NK-92 (cell line): ENCODE data around the gene PTPRR.

Experiments used
- DNase-seq: peaks from one replicate; lab custom pipeline; 2025; ENCODE audit not compliant: unreplicated experiment; lab: John Stamatoyannopoulos, UW

The PTPRR gene

DNA sequence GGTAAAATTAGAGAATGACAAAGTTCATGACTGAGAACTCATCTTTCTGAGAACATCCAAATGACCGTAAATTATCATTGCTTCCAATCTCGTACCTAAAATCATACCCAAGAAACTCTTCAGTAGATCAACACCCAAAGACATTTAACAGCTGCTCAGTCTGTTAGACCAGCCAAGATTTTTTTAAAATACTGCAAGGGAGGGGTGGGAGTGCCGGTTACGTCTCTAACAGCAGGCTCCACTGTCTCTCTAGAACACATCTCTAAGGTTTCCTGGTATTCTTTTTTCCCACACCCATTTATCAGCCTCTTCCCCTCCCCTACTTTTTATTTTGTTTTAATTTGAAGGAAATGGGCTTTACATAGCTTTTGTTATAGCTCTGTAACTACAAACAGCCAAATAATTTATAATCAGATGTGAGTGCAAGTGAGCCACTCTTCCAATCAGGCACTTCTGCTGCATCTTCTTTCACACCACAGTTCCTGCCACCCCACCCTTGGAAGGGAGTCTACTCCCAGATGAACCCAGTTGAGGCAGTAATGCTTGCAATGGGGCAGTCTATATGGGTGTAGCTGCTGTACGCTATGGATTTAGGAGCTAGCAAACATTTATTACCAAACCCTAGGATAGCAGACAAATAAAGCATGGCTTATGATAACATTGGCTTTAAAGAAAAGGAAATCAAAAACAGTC, 305.2 kb downstream of the PTPRR start:
- no peak for DNase-seq

DNA sequence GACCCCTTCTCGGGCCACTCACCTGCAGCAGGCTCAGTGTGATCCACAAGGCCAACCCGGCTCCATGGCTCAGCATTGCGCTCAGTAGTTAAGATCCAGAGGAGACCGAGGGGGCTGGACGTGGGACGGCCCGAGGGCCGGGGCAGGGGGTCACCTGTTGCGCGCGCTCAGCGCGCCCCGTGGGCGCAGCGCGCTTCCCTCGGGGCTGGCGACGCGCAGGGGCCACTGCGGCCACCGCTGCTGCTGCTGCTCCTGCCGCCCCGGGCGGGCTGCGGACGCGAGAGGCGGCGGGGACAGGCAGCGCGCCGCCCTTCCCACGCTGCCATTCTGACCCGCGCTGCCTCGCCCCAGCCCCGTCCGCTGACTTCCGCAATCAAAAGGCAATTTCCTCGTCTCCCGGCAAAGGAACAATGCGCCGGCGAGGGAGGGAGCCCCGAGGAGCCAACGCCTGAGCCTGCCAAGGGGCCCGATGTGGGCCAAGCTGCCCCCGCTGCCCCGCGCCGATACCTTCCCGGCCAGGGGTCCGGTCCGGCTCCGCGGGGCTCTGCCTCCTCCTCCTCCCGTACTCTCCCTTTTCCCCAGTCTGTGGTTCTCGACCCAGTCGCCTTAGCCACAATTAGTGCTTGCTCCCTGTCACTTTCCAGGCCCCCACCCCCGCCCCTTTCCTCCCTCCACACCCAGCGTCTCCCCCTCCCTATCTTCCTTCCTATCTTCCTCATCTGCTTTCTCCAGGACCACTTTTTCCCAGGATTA, 310.6 kb downstream of the PTPRR start:
- no peak for DNase-seq

DNA sequence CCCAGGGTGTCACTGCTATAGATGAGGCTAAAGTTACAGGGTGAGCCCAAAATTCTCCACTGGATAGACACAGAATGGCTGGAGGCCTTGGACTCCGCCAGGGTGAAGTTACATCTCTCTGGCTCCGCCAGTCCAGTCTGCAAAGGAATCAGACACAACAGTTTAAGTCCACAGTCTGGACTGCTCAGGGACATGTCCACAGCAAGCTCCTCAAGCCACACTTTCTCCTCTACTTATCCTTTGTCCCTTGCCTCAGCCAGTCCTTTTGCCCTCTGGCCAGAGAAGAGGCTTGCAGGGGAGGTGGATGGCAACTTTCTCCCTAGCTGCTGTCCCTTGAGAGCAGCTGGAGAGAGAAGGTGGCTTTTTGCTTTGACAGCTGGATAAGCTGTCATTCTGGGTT, 311.3 kb downstream of the PTPRR start:
- DNase-seq: no peak

DNA sequence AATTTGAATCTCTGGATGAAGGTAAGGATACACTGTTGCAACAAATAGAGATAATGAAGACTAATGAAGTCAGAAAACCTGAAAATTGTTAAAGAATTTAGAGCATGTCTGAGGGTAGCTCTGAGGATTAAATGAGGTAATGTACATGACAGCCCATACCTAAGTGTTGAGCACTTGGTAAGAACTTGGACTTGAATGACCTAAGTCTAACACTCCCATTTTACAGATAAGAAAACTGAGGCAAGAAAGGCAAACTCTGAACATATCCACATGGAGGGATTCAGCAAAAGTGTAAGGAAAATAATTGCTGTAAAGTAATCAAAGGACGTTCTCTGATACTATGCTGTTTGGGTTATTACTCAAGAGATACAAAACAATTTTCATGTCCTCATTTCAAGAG, 312.4 kb downstream of the PTPRR start:
- no peak for DNase-seq

DNA sequence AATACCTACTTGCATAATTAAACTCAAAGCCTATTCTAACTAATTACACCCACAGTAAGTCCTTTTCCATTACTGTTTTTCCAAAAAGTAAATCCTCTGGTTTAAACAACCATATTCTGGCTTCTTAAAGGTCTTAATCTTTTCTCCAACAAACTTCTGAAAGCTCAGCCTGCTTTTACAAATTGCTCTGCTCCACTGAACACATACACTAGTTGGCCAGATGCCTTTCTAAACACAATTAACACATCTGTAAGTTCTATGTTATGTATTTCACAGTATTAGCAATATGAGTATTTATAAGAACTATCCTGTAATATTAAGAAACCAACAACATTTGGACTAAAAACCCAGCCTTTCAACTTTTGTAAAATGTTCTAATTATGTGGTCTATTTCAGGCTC, 313.4 kb downstream of the PTPRR start:
- DNase-seq: no peak

DNA sequence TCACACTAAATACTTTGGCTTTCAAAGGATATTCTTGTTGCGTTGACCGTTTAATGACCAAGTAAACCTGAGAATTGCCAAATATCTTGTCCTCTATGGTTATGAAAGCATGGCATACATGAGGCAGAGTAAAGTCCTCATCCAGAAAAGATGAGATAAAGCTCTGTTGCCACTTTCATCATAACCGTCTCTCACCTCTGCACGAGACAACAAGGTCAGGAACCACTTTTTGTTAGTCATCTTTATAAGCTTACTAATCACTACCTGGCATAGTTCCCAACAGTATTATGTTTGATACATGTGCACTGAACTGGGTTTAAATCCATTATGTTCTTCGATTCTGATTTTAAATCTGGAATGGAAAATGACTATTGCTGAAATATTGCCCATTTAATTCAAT, 314.6 kb downstream of the PTPRR start:
- DNase-seq: no peak

DNA sequence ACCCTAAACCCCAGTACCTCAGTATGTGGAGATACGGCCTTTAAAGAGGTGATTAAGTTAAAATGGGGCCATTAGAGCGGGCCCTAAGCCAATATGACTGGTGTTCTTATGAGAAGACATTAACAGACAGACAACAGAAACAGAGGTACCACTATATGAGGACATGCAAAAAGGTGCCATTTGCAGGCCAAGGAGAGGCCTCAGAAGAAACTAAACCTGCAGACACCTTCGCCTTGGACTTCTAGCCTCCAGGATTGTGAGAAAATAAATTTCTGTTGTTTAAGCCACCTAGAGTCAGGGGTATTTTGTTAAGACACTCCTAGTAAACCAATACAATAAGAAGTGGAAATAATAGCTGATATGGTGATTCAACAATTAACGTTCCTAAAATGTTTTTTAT, 315.9 kb downstream of the PTPRR start:
- DNase-seq: no peak

DNA sequence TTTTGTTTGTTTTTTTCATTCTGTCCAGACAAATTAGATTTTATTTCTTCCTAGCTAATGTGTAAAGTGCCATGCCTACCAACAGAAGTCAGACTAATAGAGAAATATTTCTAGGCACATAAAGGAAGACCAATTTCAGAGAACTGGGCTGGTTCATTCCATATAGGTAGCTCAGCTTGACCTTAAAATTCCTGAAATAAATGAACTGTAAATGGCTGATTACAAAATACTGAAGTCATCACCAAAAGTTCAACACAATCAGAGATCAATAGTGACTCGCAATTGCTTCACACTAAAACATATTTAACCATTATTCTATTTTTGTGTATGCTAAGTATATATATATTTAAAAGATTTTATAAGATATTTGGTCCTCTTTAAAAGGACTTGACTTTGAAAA, 317.5 kb downstream of the PTPRR start:
- no peak for DNase-seq

DNA sequence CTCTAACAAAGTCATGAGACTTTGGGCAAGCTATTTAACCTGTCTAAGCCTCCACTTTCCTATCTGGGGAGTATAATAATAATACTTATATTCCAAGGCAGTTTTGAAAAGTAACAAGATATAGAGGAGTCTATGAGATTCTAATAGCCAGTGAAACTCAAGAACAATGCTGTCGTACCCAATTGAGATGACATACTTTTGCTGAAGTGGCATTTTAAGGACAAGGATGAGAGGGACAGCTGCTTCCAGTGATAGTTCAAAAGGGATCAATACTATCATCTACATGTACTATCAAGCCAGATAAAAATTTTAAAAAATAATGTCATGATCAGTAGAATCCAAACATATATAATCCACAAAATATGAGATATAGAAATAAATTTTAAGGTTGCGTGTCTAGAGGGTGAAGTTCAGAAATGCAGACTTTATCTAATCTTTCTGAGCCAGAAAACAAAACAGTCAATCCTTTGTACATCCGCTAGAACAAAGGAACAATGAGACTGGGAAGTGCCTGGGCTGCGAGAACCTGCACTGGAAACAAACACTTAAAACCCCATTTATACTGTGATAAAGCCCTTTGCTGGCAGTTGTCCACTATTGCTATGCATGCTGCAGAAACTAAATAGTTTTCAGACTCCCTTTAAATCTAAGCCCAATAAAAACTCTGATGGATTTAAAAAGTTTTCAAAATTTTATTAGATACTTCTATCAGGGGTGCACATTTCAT, 321.9 kb downstream of the PTPRR start:
- no peak for DNase-seq

DNA sequence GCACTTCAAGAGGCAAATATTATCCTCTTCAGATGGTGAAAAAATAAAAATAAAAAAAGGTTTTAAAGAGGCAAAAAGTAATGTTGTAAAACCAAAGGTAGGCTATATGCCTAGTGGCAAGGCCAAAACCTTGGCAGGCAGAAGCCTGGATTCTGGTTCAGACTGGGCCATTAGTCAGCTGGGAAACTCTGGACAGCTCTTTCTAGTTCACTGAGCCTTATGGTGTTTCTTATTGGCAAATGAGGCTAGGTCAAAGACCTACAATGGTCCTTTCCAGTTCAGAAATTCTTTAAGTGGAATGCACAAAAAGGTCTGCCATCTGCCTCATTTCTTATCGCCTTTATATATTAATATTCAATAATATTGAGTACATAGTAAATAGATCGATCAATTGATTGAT, 327.9 kb downstream of the PTPRR start:
- DNase-seq: no peak

DNA sequence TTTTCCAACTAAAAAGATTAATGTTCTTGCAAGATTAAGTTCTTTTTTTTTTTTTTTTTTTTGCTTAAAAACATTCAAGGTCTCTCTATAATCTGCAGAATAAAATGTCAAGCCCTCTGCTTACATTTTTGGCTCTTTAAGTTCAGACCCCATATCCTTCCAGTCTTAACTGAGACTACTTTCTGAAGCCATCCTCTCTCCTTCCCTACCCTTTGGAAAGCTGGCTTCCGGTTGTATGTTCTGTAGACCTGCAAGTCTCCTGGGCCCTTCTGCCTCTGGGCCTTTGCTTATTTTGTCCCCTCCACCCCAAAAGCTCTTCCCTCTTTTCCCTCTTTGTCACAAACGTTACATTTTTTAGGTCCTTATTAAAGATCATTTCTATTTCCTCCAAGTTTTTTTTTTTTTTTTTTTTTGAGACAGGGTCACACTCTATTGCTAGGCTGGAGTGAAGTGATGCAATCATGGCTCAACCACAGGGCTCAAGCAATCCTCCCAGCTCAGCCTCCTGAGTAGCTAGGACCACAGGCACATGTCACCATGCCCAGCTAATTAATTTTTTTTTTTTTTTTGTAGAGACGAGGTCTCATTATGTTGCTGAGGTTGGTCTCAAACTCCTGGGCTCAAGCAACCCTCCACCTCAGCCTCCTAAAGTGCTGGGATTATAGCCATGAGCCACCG, 329.9 kb downstream of the PTPRR start:
- DNase-seq: no peak

DNA sequence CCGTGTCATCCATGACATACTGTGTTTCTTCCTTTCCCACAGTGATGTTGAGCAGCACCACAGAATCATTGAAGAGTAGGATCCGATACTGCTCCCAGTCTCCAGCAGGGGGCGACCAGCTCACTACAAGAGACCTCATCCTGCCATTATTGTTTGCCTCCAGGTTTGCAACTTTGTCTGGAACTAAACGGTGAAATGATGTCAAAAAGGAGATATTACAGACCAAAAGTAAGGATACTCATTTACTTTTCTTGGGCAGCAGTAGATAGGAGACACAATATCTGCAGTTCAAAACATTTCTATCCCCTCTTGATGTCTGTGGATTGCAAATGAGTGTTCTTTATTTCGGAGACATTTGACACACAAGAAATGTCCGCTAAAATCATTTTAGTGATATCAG, 330.5 kb downstream of the PTPRR start:
- DNase-seq: no peak
